Loucy (cell line): Measurements from ENCODE around the gene SLC11A2.

Source experiments
- CTCF ChIP-seq: fragments of 200-600 bp; sonication (generic); conservative IDR thresholded peaks from 2 replicates; pipeline ENCODE4 v1.5.1; 2014; ENCODE audit warnings: mild to moderate bottlenecking, antibody characterized with exemption, low read length
- EZH2phosphoT487 ChIP-seq: fragments of 200-600 bp; IDR thresholded peaks from 2 replicates; pipeline ENCODE4 v1.6.1; 2018; ENCODE audit warnings: antibody characterized with exemption, mild to moderate bottlenecking, moderate library complexity, borderline replicate concordance

DNA sequence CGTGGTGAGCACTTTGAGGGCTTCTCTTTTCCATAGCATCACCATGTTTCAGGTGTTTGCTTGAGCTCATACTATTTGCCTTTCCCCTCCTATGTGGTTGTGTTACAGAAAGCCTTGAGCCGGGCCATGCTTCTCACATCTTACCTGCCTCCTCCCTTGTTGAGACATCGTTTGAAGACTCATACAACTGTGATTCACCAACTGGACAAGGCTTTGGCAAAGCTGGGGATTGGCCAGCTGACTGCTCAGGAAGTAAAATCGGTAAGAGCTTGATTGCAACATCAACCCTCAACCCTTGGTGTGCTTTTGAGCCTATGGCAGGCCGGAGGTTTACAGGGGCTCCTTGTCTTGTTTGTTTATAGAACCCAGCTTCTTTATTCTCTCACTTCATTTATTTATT, 30.1 kb upstream of the SLC11A2 start:
- TF ChIP-seq CTCF (no peak), EZH2phosphoT487 (no peak)
